Cerebellar nuclear complex (tissue), 1 donor: Measurements from ENCODE around the gene NDST1.
"Not testable (repeated sequence)": the region's sequence is repeated elsewhere in the genome, so short reads cannot be mapped to it uniquely, and the experiment has no call there.

Experiments
- DNase-seq, 2 experiments: peaks; one replicate each; lab custom pipeline; 2025; lab: John Stamatoyannopoulos, UW

NDST1 gene

GRCh38 chr5:150507474-150508276 is at the start of gene NDST1:
TSS of gene NDST1 (plus strand) at chr5:150508131. CDS start at chr5:150521255, 13,124 bp downstream.
- no peak for DNase-seq

GRCh38 chr5:150458802-150459557 is 49.0 kb upstream of the NDST1 start:
- DNase-seq = no peak

GRCh38 chr5:150460781-150461180 is 47.1 kb upstream of the NDST1 start:
- no peak for DNase-seq

GRCh38 chr5:150461231-150461630 is 46.7 kb upstream of the NDST1 start:
- DNase-seq = no peak

GRCh38 chr5:150464554-150465012 is 43.3 kb upstream of the NDST1 start:
- DNase-seq = no peak

- DNase-seq = no peak
Observed at GRCh38 chr5:150465927-150466326, 42.0 kb upstream of the NDST1 start.

GRCh38 chr5:150468206-150468605 is 39.7 kb upstream of the NDST1 start:
- DNase-seq = no peak

- no peak for DNase-seq
Observed at GRCh38 chr5:150469718-150470469, 38.0 kb upstream of the NDST1 start.

GRCh38 chr5:150473673-150474358 is 34.1 kb upstream of the NDST1 start:
- no peak for DNase-seq

- DNase-seq = not testable (repeated sequence)
Observed at GRCh38 chr5:150476568-150476967, 31.4 kb upstream of the NDST1 start.

- DNase-seq = no peak
Observed at GRCh38 chr5:150479416-150479815, 28.5 kb upstream of the NDST1 start.

GRCh38 chr5:150481708-150481965 is 26.3 kb upstream of the NDST1 start:
- DNase-seq = no peak

GRCh38 chr5:150481972-150482406 is 25.9 kb upstream of the NDST1 start:
- DNase-seq = no peak

GRCh38 chr5:150484964-150485692 is 22.8 kb upstream of the NDST1 start:
- DNase-seq = no peak

- no peak for DNase-seq
Observed at GRCh38 chr5:150485693-150486401, 22.1 kb upstream of the NDST1 start.

GRCh38 chr5:150486402-150487198 is 21.3 kb upstream of the NDST1 start:
- no peak for DNase-seq

- no peak for DNase-seq
Observed at GRCh38 chr5:150487199-150488061, 20.5 kb upstream of the NDST1 start.

GRCh38 chr5:150488519-150489359 is 19.2 kb upstream of the NDST1 start:
- DNase-seq = no peak
